HG02970 (cell line): ENCODE results near the gene RAPGEF1.

Experiments
- ATAC-seq: cut with Tn5 transposase; IDR thresholded peaks from one replicate; pipeline ENCODE4 v1.9.1; 2021; ENCODE audit warnings: mild to moderate bottlenecking, moderate library complexity, moderate number of reproducible peaks; ENCODE audit not compliant: unreplicated experiment, low FRiP score

Gene RAPGEF1, protein sequence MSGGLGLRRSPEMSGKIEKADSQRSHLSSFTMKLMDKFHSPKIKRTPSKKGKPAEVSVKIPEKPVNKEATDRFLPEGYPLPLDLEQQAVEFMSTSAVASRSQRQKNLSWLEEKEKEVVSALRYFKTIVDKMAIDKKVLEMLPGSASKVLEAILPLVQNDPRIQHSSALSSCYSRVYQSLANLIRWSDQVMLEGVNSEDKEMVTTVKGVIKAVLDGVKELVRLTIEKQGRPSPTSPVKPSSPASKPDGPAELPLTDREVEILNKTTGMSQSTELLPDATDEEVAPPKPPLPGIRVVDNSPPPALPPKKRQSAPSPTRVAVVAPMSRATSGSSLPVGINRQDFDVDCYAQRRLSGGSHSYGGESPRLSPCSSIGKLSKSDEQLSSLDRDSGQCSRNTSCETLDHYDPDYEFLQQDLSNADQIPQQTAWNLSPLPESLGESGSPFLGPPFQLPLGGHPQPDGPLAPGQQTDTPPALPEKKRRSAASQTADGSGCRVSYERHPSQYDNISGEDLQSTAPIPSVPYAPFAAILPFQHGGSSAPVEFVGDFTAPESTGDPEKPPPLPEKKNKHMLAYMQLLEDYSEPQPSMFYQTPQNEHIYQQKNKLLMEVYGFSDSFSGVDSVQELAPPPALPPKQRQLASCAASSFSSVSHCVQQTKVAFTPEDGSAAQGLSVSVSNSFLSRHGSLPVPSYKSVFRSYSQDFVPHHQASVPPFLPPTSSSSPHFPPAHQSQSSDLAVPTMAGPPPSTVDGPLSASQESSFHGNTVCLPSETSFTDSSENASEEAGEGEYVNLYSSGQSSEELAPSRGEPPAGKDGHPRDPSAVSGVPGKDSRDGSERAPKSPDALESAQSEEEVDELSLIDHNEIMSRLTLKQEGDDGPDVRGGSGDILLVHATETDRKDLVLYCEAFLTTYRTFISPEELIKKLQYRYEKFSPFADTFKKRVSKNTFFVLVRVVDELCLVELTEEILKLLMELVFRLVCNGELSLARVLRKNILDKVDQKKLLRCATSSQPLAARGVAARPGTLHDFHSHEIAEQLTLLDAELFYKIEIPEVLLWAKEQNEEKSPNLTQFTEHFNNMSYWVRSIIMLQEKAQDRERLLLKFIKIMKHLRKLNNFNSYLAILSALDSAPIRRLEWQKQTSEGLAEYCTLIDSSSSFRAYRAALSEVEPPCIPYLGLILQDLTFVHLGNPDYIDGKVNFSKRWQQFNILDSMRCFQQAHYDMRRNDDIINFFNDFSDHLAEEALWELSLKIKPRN (N-terminal part only)

DNA sequence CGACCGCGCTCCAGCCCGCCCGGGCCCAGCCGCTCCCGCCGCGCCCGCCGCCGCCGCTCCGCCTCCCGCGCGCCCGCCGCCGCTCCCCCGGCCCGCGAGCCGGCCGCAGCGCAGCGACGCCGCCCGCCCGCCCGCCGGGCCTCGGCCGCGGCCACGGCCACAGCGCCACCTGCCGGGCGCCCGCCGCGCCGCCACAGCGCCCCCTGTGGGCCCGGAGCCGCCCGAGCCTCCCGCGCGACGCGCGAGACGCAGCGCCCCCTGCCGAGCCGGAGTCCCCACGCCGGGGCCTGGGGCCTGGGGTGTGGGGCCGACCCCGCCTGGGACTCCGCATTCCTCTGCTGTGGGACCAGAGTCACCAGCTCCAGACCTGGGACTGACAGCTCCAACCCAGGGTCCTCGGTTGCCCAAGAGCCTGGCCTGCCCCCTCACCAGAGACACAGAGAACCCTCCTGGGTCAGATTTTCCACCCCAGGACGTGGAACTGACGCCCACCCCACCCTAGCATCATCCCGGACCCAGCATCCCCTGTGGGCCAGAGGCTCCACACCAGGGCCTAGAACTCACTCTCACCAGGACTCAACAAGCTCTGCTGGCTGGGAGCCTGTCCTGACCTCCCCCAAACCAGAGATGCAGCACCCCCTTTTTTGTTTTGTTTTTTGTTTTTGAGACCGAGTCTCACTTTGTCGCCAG, at the start of gene RAPGEF1:
TSS of gene RAPGEF1 (minus strand) at position 118 of the 690 bp plus-strand sequence. CDS start 246 bp downstream, outside the sequence.
- peak; percentile 60 for ATAC-seq

DNA sequence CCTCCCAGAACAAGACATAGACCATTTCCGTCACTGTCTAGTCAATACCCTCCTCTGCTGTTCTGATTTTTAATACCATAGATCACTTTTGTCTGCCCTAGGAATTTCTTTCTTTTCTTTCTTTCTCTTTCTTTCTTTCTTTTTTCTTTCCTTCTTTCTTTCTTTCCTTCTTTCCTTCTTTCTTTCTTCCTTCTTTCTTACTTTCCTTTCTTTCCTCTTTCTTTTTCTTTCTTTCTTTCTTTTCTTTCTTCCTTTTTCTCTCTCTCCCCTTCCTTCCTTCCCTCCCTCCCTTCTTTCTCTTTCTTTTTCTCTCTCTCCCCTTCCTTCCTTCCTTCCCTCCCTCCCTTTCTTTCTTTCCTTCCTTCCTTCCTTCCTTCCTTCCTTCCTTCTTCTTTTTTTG, 49.0 kb upstream of the RAPGEF1 start:
- no peak for ATAC-seq

DNA sequence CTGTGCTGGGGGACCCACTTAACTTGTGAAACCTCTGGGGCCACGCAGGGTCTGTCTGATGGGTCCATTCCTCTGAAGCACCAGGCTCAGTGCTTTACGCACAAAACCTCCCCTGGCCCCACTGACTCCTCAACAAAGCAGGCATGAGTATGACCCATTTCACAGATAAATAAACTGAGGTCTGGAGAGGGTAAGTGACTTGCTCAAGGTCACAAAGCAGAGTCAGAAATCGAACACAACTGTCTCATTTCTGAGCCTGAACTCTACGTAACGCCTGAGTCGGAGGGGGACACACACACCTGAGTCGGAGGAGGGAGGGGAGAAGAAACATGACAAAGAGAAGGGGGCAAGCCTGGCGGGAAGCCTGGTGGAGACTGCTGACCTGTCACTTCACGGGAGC, 48.0 kb upstream of the RAPGEF1 start:
- ATAC-seq: no peak

DNA sequence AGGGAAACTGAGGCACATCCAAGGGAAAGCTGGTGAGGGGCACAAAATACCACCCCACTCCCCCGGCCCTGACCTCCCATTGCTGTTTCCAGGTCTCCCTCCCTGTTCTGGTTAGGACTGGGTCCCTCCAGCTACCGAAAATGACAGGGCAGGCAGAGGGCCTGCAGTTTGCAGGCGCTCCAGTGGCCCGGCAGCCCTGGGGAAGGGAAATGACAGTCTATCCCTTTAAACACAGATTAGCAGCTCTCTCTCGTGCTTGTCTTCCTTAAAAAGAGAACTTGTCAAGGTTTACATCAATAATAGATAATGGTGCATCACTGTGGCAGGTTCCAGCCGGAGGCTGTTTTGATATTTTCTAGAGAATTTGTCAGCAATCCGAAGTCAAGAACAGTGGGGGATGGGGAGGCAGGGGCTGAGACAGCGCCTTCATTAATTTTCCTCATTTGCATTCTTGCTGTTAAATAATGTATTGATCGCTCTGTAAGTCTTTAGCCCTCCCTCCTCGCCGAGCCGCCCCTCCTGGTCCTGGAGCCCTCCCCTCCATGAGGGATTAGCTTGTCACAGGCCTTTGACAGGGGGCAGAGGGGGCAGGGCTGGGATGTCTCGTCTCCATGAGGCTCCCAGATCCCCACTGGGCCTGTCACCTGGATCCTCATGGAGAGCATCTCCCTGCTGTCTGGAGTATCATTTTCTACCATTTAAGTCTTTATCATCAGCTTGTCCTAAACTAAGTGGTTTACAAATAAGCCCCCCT, 45.0 kb upstream of the RAPGEF1 start:
- ATAC-seq: no peak

DNA sequence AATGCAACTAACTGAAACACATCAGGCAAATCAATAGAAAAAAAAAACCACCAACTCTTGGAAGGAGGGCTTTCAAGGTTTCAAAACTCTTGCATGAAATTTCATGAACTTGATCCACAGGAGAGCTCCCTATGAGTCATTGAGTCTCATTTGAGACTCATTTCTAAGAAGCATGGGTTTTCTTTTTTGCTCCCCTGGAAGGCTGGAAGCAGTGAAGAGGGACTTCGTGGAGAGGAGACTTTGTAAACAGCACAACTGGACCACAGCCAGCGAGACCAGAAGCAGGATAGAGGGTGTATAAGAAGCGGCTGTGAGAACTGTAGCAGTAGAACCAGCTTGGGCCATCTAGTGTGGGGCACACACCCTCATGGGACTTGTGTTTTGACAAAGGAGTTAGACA, 41.2 kb upstream of the RAPGEF1 start:
- ATAC-seq: no peak

DNA sequence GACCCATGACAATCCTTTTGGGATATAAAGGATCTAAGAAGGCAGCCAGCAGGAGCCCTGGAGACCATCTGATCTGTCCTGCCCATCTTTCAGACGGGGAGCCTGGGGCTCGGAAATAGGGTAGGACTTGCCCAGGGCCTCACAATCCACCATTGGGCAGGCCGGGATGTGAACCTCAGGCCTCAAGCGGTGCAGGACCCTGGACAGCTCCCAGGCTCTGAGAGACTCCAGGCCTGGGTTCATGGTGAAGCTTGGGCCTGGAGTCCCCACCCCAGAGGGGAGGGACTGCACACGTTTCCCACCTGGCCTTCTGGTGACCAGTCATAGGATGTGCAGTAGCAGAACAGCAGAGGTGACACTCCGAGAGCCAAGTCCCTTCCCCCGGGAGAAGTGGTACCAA, 36.6 kb upstream of the RAPGEF1 start:
- ATAC-seq: no peak

DNA sequence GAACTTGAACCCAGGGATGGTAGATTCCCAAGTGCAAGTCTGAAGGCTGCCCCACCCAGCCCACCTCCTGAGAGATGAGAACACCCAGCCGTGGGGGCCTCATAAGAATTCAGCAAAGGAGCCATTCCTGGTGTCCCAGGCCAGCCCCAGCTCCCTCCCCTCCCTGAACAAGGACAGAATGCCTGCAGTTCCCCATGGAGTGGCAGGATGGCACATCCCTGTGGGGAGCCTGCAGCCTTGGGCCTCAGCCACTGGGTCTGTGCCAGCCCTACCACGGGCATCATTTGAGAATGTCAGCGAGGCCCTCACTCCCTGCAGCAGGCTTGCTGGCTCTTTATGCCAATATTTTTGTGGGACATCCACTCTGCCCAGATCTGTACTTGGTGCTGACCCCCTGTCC, 36.2 kb upstream of the RAPGEF1 start:
- no peak for ATAC-seq

DNA sequence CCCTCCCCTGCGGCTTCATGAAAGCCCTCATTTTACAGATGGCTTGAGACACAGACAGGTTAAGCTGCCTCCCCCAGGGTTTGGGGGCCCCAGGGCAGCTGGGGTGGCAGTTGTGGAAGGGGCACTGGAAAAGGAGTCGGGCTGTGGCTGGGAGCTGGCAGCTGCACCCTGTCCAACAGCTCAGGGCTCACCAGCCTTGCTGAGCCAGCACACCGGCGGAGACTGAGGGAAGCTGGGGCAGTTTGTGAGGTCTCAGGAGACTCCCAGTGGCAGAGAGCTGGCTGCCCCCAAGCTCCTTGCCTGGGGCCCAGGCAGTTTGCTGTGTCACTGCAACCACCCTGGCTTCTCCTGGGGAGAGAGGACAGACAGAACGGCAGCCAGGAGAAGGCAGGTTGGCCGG, 34.8 kb upstream of the RAPGEF1 start:
- ATAC-seq: no peak

DNA sequence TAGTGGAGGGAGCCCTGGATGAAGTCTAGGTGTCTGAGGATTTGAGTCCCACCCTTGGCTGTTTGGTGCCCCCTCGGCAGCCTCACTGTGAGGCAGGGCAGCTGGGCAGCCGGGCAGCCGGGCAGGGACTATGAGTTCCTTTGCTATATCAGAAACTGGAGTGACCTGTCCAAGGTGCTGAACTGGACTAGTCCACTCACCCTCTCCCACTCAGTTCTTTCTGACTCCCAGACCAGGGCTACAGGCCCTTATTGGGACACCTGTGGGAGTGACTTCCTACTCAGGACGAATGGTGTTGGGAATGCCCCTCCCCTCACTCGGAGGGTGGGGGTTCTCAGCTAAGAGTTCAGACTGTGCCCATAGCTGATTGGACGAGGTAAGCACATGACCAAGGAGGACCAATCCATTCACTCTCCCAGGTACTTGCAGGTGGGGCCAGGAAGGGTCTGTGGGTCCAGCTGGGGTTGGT, 34.1 kb upstream of the RAPGEF1 start:
- ATAC-seq: no peak

DNA sequence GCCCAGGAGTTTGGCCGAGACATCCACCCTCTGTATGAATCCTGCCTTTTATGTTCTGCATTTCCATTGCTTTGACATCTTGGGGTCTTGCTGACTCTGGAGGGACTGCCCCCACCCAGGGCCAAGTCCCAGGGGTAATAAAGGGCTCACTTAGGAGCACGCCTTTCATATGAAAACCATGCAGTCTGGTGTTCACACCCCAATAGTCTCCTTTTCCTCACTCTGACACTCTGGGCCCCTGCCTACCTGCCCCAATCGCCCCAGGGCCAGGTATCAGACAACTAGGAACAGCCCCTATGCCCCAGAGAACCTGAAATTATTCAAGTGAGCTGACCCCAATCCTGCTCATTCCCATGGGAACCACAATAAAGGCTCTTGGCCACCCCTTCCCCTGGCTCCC, 33.1 kb upstream of the RAPGEF1 start:
- no peak for ATAC-seq

DNA sequence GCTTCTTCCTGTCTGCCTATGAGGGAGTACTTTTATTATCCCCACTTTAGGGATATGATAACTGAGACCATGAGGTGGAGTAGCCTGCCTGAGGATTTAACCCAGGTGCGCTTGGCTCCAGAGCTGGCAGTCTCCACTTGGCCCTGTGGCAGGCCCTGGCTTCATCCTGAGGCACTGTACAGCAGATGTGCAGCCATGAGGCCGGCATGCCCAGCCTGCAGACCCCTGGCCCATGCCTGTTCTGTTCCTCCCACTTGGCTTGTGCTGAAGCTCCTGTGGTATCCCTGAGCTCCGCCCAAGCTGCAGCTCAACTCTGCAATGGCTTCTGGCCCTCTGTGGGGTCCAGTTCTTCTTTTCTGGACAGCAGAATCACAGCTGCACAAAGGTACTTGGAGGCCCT, 31.8 kb upstream of the RAPGEF1 start:
- ATAC-seq: no peak

DNA sequence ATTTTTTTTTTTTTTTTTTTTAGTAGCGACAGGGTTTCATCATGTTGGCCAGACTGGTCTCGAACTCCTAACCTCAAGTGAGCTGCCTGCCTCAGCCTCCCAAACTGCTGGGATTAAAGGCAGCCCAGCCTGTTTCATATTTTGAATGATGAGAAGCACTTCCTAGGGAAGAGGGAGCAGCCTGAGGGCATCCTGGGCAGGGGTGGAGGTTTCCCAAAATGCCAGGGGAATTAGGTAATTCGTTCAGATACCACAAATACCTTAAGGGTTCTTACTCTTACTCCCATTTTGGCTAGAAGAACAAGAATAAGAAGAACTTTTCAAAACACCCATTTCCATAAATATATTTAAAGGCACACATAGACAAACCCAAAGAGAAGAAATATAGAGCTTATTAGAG, 29.5 kb upstream of the RAPGEF1 start:
- ATAC-seq: no peak

DNA sequence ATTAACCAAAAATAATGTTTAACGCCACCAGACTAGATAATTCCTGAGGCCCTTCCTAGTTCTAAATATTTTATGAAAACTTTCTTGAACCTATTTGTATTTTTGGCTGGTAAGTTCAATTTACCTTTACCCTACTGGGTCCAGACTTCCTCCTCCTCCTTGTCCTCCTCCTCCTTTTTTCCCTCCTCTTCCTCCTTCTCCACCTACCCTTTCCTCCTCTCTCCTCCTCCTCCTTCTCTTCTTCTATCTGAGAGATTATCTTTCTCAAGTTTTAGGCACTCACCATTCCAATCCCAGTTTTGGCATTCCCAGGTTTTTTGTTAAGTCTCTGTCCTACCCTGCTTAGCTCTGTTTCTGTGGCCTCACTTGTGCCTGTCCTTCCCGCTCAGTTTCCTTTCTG, 24.7 kb upstream of the RAPGEF1 start:
- no peak for ATAC-seq

DNA sequence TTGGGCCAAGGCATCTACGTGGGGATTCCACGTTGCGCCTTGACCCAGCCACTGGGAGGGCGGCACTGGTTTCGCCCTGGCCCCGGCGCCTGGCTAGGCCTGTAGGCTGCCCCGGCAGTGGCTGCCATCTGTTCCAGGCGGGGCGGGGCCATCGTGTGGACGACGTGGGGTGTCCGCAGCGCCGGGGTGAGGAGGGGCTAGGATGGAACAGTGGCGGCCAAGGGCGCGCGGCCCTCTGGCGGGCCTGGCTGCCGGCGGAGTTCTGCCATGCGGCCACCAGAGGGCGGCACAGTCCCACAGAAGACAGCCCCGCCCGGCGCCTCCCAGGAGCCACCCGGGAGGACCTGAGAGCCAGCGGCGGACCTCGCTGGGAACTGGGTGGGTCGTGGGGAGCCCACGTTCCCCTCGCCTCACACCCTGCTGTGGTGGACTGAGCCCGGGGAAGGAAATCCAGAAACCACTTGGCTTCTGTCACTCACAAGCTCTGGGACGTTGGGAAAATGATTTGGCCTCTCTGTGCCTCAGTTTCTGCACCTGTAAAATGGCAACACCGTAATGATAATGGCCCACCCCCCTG, 22.6 kb upstream of the RAPGEF1 start:
- no peak for ATAC-seq

DNA sequence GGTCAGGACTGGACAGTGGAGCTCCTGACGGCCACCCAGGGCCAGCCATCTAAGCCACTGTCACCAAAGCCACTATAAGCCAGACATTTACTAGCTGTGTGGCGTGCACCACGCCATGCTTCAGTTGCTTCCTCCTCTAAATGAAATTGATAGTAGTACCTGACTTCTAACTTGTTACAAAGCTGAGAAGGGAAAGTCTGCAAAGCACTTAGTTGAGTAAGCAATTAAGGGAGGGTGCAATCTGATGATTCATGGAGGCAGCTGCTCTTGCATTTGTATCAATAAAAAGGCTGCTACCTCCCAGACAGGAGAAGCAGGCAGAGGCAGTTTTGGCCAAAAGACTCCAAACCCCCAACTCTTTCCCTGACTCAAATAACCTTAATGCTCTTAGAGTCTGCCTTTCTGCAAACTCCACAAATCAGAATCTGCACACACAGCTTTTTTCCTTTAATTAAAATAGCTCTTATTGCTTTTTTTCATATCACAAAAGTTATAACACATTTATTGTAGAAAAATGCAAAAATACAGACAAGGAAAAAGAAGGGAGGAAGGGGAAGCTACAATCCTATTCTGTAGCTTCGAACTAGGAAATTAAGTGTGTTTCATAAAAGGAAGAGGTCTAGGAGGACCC, 19.3 kb upstream of the RAPGEF1 start:
- ATAC-seq: no peak

DNA sequence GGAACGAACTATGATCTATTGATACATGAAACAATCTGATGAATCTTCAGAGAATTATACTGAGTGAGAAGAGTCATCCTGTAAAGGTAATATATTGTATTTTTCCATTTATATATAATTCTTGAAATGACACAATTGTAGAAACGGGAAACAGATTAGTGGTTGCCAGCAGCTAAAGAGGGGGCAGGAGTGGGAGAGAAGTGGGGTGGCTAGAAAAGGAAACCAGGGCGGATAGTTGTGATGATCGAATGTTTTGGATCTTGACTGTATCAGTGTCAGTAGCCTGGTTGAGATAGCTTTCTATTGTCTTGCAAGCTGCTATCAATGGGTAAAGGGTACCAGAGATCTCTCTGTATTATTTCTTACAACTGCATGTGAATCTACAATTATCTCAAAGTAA, 17.7 kb upstream of the RAPGEF1 start:
- no peak for ATAC-seq

DNA sequence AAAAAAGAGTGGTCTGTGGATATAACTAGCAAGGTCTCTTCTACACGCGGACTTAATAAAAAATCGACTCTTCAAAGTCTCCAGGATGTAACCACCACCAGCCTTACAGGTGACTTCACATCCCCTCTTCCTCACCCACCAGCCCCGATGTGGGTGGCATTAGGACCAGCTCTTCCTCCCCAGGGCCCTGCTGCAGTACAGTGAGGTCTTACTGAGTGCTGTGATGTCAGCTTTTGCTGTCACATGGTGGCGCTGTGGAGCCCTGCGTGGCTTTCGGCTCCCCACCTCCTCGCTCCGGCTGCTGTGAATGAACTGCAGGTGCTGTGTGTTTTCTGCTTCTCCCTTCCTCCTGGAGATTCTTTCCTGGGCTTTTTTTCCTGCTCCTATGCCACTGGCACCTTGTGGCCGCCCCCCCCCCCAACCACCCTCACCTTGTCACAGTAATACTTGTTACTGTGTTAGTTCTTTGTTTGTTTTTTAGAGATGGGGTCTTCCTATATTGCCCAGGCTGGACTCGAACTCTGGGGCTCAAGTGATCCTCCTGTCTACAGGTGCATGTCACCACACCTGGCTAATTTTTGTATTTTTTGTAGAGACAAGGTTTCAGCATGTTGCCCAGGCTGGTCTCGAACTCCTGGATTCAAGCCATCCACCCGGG, 15.8 kb upstream of the RAPGEF1 start:
- no peak for ATAC-seq

DNA sequence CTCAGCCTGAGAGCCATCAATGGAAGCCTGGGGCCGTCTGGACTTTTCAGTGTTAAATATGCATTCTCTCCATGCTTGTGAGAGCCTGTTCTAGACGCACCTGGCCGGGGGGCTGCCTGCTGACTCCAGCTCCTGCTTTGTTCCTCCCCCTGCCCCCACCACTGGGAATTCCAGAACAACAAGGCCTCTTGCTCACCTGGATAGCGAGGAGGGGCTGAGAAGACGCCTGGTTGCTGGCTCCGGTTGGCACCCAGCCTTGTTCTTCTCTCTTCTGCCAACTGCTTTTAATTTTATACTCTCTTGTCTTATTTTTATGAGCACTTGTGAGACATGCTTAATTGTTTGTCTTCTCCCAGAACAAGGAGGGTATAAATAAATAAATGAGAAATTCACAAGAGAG, 15.0 kb upstream of the RAPGEF1 start:
- no peak for ATAC-seq
